Activated CD8-positive, alpha-beta memory T cell treated with anti-CD3 and anti-CD28 coated beads, Interleukin-2, amount 50 U/mL, for 1 hour (primary cell): Measurements from ENCODE around the gene SHANK3.

Experiments used
- DNase-seq: peaks from one replicate; pipeline ENCODE4 v3.0.0-alpha.2; 2020; ENCODE audit errors: extremely low read depth

The SHANK3 gene

DNA sequence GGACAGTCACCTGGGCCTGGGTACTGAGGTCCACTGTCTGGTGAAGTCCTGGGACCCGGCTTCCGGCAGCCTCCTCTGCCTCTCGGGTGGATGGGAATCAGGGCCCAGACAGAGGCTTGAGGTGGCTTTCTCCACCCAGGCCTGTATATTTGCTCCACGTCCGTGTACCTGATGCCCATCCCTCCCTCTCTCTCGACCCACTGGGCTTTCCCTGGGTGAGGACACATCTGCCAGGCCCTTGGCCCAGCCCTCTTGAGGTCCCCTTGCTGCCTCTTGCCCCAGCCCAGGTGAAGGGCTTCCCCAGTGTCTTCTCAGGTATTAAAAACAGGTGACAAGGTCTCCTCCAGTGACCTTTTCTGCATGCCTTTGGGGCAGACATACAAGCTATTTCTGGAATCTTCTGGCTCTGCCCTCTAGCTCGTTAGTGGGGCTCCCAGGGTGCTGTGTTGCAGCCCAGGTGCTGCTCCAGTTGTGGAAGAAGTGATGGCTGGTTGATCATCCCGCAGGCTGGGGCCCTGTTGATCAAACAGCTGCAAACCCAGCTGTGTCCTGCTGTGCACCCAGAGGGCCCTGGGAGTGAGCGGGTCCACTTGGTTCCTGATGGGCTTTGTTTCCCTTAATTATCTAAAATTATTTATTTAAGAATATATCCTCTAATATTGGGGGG is 39.9 kb downstream of the SHANK3 start:
- DNase-seq, result no peak

DNA sequence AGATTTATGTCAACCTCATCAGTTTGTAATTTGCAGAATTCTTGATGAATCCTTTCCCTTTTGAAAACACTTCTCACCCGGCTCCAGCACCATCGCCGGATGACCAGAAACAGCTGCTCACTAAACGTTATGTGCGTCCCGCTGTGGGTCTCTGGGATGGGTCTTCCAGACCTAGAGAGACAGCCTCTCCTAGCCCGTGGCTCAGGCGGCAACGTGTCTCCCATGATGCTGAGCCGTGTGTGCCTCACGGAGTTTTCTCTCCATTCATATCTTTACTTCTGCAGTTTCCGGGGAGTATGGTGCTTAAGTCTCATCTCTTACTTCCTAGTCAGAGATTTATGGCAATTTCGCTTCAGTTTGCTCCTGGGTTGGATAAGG is 40.4 kb downstream of the SHANK3 start:
- no peak for DNase-seq

DNA sequence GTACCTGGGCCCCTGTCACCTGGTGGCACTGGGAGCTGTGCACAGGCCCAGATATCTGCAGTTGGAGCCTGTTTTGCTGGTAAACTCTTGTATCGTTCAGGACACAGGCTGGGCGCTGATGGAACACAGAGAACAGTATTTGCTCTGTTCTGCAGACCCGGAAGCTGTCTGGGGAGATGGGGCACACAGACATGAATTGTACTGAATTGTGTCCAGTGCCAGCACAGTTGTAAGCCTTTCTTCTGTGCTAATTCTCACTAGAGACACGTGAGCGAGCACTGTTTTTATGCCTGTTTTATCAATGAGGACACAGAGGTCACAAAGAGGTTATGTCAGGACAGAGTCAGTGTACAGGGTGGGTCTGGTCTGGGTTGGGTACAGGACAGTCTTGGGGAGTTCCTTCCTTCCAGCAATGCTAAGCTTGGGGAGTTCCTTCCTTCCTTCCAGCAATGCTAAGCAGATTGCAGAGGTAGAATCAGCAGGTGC is 41.0 kb downstream of the SHANK3 start:
- DNase-seq, result no peak

DNA sequence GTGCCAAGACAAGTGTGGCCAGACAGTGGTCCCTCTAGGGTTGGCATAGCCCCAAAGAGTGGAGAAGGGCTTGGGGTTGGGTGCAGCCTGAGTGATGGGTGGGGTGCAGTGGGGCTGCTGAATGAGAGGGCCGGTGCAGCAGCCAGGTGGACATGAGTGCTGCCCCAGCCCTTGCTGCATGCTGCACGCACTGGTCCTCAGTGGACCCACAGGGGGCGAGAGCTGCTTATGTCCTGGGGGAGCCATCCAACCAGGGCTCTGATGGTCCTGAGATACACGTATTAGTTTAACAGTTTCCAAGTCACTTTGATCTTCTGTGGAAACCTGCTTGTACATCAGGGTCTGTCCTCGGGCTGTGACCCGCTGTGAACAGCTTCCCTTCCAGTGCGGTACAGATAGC is 41.5 kb downstream of the SHANK3 start:
- DNase-seq, result no peak

DNA sequence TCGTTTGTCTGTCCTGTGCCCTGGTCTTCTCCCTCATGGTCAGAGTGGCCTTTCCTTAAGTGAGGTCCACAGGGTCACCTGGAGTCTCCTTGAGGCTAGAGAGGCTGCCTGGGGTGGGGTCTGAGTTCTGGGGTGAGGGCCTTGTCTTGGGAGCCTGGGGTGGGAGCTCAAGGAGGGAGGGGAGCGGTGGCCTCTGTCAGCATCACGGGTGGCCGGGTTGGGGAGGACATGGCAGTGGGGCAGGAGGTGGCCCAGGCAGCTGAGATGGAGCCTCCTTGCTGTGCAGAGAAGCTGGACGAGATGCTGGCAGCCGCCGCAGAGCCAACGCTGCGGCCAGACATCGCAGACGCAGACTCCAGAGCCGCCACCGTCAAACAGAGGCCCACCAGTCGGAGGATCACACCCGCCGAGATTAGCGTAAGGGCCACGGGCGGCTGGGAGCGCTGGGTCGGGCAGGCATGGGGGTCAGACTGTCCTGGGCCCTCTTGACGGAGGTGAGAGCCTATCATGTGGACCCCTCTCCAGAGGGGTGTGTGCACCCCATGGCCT is 42.1 kb downstream of the SHANK3 start:
- no peak for DNase-seq

GRCh38 chr22:50715250-50715649 is 42.6 kb downstream of the SHANK3 start:
- DNase-seq, result no peak

DNA sequence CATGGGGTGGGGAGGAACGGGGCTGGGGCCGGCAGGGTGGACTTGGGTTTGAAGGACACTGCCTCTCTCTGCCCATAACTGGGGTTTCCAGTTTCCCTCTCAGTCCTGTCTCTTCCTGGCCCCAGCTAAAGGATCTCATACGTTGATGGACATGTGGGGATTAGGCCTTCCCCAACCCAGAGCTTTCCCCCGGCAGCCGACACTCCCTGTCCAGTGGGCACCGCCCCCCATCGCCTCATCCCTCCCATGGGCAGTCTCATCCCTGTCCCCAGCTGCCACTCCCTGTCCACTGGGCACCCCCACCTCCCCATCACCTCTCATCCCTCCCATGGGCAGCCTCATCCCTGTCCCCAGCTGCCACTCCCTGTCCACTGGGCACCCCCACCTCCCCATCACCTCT is 43.2 kb downstream of the SHANK3 start:
- DNase-seq, result no peak

DNA sequence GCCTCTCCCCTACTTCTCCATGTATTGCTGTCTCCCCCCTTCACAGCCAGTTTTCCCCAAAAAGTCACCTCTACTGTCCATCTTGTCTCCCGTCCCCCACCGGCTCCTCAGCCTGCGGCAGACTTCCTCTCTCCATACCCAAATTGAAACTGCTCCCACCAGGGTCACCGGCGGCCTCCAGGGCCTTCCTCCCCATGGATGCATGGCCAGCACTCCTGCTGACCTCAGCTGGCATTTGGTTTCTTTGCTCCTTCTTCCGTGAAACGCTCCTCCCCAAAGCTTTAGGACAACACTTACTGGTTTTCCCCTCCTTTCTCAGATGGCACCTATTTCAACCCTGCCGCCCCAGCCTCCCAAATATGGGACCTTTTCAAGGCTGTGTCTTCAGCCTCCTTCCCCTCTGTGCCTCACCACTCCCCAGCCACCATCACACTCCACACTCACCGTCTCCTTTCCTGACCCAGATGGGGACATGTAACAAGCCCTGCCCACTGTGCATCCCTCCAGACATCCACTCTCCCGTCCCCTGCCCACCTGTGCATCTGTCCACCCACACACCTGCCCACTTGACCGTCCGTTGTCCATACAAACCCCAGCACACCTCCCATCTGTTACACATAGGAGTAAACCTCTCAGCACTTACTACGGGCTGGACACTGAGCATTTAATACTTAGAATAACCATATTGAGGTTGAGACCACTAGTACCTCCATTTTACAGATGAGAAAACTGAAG is 43.8 kb downstream of the SHANK3 start:
- no peak for DNase-seq

DNA sequence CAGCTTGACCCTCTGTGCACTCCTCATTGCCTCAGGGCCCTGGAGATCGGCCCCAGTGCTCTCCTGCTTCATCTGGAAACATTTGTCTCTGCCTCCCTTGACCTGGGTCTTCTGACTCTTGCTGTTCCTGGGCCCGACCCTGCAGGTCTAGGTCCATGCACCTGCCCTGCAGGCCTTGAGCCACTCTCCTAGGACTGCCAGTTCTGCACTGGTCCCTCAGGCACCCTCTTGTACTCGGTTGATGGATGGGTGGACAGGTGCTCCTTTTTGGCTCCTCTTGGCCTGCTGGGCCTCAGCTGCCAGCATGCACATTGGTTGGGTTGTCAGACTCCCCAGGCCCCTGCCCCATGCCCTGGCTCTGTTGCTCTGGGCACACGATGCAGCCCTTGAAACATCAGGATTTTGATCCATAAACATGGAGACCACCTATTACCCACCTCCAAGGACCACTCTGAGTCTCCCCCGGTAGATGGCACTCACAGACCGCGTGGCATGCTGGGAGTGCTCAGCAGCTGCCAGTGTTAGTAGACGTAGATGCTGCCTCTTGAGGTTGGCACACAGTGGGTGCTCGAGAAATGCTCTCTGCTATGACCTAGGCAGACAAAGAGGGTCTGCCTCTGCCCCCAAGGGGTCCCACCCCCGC is 45.2 kb downstream of the SHANK3 start:
- DNase-seq, result no peak

DNA sequence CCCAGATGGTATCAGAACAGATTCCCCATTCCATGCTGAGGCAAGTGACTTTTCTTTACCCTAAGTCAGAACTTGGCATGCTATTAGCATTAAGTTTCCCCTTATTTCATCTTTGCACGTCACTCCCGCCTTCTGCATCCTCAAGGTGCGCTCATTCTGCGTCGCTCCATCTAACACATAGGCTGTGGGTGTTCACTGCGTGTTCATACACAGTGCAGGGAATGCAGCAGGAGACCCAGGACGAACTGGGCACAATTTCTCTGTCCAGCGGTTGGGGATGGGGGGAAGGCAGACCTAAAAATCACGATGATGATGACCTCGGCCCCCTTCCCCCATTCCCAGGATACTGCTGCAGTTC is 45.7 kb downstream of the SHANK3 start:
- no peak for DNase-seq

DNA sequence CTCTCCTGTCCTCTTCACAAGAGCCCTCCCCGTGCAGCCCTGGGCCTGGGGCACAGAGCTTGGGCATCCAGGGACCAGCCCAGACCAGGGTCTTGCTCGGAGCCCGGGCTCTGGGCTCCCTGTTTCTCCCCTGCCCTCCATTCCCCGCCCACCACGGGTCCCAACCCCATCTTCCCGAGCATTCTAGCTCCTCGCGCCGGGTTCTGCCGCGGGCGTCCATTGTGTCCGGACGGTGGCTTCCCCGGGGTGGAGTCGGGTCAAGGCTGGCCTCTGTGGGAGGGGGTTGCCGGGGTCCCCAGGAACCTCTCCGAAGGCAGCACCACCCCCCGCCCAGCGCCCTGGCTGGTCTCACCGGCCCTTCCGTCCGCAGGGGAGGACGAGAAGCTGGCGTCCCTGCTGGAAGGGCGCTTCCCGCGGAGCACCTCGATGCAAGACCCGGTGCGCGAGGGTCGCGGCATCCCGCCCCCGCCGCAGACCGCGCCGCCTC is 47.2 kb downstream of the SHANK3 start:
- no peak for DNase-seq

- no peak for DNase-seq
These were observed 48.0 kb downstream of the SHANK3 start for GRCh38 chr22:50720301-50721256.

DNA sequence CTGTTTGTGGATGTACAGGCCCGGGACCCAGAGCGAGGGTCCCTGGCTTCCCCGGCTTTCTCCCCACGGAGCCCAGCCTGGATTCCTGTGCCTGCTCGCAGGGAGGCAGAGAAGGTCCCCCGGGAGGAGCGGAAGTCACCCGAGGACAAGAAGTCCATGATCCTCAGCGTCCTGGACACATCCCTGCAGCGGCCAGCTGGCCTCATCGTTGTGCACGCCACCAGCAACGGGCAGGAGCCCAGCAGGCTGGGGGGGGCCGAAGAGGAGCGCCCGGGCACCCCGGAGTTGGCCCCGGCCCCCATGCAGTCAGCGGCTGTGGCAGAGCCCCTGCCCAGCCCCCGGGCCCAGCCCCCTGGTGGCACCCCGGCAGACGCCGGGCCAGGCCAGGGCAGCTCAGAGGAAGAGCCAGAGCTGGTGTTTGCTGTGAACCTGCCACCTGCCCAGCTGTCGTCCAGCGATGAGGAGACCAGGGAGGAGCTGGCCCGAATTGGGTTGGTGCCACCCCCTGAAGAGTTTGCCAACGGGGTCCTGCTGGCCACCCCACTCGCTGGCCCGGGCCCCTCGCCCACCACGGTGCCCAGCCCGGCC is 48.7 kb downstream of the SHANK3 start:
- DNase-seq, result no peak

- DNase-seq, result no peak
These were observed 49.6 kb downstream of the SHANK3 start for GRCh38 chr22:50722048-50722701.
